ENCODE results near the gene RBM10.

The RBM10 gene

GRCh38 chrX:47176101-47176740, 31.2 kb downstream of the RBM10 start:
- no peak for DNase-seq (ENCODE audit: low read depth in 2 of 2)

DNA sequence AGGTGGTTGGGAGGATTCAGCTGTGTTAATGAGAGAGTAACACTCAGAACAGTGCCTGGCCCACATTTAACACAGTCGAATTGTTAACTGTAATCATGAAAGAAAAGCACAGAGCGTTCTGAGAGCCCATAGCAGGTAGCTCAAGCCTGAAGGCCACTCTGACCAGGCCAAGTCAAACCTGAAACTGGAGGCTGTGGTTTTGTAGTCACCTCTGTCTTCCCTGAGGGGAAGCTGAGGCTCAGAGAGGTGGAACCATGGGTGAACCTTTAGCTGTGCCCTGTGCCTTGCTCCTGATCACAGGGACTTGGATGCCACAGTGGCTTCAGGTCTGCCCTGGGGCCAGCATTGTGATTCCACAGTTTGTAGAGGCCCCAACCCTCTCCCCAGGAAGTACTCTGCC, 32.1 kb downstream of the RBM10 start:
- no peak for DNase-seq (ENCODE audit: low read depth in 2 of 2)

DNA sequence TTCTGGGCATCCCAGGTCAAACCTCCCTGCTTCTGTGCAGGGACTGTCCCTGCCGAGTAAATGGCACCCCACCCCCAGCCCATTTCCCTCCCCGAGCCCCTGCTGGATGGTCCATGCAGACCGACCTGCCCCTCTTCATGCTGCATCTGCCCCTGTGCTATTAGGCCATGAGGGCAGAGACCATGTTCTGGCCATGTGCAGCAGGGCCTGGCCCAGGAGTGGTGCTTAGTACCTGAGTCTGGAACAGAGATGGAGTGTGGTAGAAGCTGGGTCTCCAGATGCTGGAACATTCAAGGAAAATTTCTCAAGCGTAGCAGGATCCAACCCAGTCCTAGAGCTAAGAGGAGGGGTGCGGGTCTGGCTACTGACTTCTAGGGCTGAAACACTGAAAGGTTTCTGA, 33.3 kb downstream of the RBM10 start:
- DNase-seq (ENCODE audit: low read depth in 2 of 2) = no peak

- DNase-seq (ENCODE audit: low read depth in 2 of 2) = no peak
These were observed 34.4 kb downstream of the RBM10 start for GRCh38 chrX:47179221-47179927.

GRCh38 chrX:47179928-47180255, 34.9 kb downstream of the RBM10 start:
- DNase-seq (ENCODE audit: low read depth in 2 of 2) = no peak

DNA sequence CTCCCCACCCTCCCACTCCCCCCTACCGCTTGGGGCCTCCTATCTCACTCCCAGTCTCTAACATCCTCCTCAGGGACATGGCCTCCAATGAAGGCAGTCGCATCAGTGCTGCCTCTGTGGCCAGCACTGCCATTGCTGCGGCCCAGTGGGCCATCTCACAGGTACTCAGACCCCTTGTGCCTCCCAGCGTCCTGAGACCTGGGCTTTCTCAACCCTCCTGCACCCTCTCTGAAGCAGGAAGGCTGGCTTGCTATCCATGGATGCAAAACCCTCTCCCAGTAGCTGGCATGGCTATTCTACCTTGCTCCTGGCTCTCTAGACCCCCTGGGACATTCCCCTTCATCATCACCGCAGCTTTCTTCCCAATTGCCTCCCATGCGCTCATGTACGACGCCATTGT, 35.3 kb downstream of the RBM10 start:
- DNase-seq (ENCODE audit: low read depth in 2 of 2) = no peak

- DNase-seq (ENCODE audit: low read depth in 2 of 2) = no peak
These were observed 36.3 kb downstream of the RBM10 start for GRCh38 chrX:47181301-47181700.

- DNase-seq (ENCODE audit: low read depth in 2 of 2) = no peak
These were observed 37.2 kb downstream of the RBM10 start for GRCh38 chrX:47182106-47182700.

DNA sequence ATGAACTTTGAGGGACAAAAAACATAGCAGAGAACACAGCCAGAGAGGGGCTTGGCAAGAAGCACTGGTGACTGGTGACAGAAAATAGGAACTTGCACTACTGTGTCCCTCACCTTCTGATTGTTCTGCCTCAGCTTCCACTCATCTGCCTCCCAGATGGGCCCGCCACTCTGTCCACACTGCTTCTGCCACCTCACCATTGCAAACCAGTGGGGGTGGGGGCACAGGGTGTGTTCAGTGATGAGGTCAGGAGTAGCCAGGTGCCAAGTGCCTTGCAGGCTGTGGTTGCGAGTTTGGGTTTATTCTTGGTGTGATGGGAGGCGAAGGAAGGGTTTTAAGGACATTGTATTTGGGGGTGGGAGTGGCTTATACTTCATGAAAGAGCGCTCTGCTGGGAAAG, 39.5 kb downstream of the RBM10 start:
- no peak for DNase-seq (ENCODE audit: low read depth in 2 of 2)

- no peak for DNase-seq (ENCODE audit: low read depth in 2 of 2)
These were observed 40.2 kb downstream of the RBM10 start for GRCh38 chrX:47185241-47185640.

- no peak for DNase-seq (ENCODE audit: low read depth in 2 of 2)
These were observed 41.2 kb downstream of the RBM10 start for GRCh38 chrX:47186096-47186740.

- no peak for DNase-seq (ENCODE audit: low read depth in 2 of 2)
These were observed 42.2 kb downstream of the RBM10 start for GRCh38 chrX:47187106-47187677.

GRCh38 chrX:47189906-47190305, 44.9 kb downstream of the RBM10 start:
- no peak for DNase-seq (ENCODE audit: low read depth in 2 of 2)

DNA sequence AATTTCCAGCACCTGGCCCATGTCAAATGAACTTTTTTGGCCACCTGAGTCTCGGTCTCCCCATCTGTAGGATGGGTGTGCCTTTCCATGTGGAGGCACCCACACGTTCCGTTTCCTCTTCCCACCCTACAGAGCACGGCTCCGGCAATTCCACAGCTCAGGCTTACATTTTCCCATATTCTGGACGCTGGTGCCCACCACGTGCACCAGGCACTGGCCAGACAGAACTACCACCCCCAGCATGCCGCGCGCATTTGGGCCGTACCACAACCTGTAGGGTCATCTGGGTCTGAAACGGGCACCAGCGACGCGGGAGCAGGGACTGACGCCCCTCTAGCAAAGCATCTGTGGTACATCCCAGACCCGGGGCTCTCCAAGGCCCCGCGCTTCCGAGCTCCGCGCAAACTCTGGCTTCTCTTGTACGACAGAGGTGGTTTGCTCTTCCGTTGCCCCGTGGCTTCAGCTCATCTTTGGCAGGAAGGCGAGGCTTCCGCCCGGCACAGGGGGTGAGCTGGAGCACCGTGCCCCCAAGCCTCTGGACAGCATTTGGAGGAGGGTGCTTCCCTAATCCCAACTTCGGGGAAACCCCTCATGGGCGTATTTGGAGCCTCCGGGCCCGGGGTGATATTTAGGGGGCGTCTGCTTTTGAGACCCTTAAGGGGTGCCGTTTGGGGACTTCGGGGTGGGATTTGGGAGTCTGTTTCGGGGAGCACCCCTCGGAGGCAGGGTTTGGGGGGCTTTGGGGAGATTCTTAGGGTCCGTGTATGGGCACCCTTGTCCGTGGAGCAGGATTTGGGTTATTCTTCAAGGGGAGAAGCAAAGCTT, 45.6 kb downstream of the RBM10 start:
- DNase-seq (ENCODE audit: low read depth in 2 of 2) = peak; percentile 63 to 68

DNA sequence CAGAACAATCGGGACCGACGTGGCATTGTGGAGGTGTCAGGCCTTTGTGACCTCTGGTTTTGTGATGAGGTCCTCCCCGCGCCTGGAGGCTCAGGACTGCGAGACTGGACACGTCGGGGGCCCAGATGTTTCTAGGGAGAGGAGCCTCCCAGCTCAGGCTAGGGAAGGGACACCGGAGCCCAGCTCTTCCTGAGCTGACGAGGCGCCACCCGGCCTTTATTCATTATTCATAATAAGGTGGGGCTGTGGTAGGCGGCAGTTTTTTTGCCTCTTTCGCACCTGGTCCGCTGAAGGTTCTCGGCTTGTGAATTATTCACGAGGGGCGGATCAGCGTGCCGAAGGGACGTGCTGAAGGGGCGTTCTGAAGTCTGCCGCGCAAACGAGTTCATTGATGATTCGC, 46.3 kb downstream of the RBM10 start:
- peak; percentile 18 to 38 for DNase-seq (ENCODE audit: low read depth in 2 of 2)

- no peak for DNase-seq (ENCODE audit: low read depth in 2 of 2)
These were observed 46.9 kb downstream of the RBM10 start for GRCh38 chrX:47191806-47192401.

GRCh38 chrX:47193475-47194193, 48.6 kb downstream of the RBM10 start, which contains the start of gene UBA1:
UBA1 (plus strand) TSS chrX:47193829; CDS start chrX:47198803, 4,974 bp downstream.
- peak; percentile 86 to 92 for DNase-seq (ENCODE audit: low read depth in 2 of 2)

GRCh38 chrX:47194194-47194787, 49.3 kb downstream of the RBM10 start:
- DNase-seq (ENCODE audit: low read depth in 2 of 2) = no peak

GRCh38 chrX:47196098-47196497, 51.1 kb downstream of the RBM10 start:
- no peak for DNase-seq (ENCODE audit: low read depth in 2 of 2)

- DNase-seq (ENCODE audit: low read depth in 2 of 2) = no peak
These were observed 52.5 kb downstream of the RBM10 start for GRCh38 chrX:47197526-47197925.
